ENCODE measurements around the gene PKN3.

GRCh38 chr9:128768606-128769005, 66.3 kb downstream of the PKN3 start:
- TF ChIP-seq POLR2A (IDR thresholded peaks at IDR 0.05) (no peak), CTCF (IDR thresholded peaks at IDR 0.05) (no peak), POLR2AphosphoS5 (IDR thresholded peaks at IDR 0.05) (no peak), EP300 (IDR thresholded peaks at IDR 0.05; ENCODE audit: low read depth) (no peak)
